HL-60 (cell line): ENCODE measurements around the gene TRIM72.
A peak's percentile ranks its signal among the peaks of the same experiment; 100 is the strongest.

Experiments
- DNase-seq, 2 experiments: peaks; one replicate each; pipeline ENCODE4 v3.0.0-alpha.2; 2010 to 2020; ENCODE audit warnings: low read depth in 1 of 2, low spot score in 1 of 2
- H3K27ac ChIP-seq: fragments of 250-450 bp; sonication (Bioruptor Pico); replicated peaks from 2 replicates; pipeline ENCODE4 v1.5.1; 2020; ENCODE audit warnings: mild to moderate bottlenecking, moderate library complexity
- H3K27me3 ChIP-seq: fragments of 250-450 bp; sonication (Bioruptor Pico); 2 replicates; pipeline ENCODE4 v1.5.1; 2021; ENCODE audit warnings: mild to moderate bottlenecking, moderate library complexity; ENCODE audit not compliant: insufficient read depth, poor library complexity, severe bottlenecking
- H3K4me3 ChIP-seq: replicated peaks from 2 replicates; pipeline ENCODE4 v1.5.1; 2011; ENCODE audit warnings: mild to moderate bottlenecking, control low read depth, low read length; ENCODE audit not compliant: insufficient read depth
- CTCF ChIP-seq: IDR thresholded peaks from one replicate; pipeline ENCODE4 v1.5.1; 2011; ENCODE audit warnings: low read length, control low read depth, inconsistent platforms; ENCODE audit not compliant: insufficient read depth
- GABPA ChIP-seq: IDR thresholded peaks from 2 replicates; pipeline ENCODE4 v1.6.1; 2012; ENCODE audit warnings: low read depth
- POLR2AphosphoS5 ChIP-seq: IDR thresholded peaks from 2 replicates; pipeline ENCODE4 v1.6.1; 2012; ENCODE audit warnings: low read depth
- REST ChIP-seq: IDR thresholded peaks from 2 replicates; pipeline ENCODE4 v1.6.1; 2012; ENCODE audit warnings: low read depth; ENCODE audit not compliant: insufficient replicate concordance
- SPI1 ChIP-seq: IDR thresholded peaks from 2 replicates; pipeline ENCODE4 v1.6.1; 2012; ENCODE audit warnings: low read depth, mild to moderate bottlenecking, borderline replicate concordance

Gene TRIM72

DNA sequence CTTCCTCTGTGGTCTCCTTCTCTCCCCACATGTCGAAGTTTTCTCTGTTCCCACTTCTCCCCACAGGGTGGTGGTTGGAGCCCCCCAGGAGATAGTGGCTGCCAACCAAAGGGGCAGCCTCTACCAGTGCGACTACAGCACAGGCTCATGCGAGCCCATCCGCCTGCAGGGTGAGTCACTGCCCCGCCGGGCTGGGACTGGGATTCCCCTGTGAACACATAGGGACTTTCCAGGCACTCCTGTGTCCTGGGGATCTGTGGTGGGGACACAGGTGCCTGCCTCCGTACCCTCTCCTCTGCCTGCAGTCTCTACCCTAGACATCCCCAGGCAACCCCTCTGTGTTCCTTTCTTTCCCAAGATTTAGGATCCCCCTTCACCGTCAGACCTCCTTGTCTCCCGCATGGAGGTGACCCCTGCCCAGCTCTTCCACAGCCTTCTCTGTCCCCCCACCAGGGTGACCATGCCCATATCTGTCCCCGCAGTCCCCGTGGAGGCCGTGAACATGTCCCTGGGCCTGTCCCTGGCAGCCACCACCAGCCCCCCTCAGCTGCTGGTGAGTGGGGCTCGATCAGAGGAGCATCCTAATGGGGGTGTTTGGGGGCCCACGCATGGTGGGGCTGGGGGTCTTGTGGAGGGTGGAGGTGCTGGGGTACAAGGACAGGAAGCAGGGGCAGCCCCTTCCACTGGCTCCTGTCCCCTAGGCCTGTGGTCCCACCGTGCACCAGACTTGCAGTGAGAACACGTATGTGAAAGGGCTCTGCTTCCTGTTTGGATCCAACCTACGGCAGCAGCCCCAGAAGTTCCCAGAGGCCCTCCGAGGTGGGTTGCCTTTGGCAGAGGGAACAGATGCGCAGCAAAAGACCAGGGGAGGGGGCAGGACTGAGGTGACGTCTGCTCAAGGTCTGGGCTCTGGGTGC is 51.7 kb downstream of the TRIM72 start:
- Histone ChIP-seq H3K27me3 (no peaks in the 10 kb centered on the region), H3K27ac (no peak overlapping the region), H3K4me3 (no peak overlapping the region)
- no peak for DNase-seq
- no peak for TF ChIP-seq POLR2AphosphoS5
- TF ChIP-seq REST = no peak
- TF ChIP-seq GABPA = no peak
- no peak for TF ChIP-seq CTCF
- no peak for TF ChIP-seq SPI1

DNA sequence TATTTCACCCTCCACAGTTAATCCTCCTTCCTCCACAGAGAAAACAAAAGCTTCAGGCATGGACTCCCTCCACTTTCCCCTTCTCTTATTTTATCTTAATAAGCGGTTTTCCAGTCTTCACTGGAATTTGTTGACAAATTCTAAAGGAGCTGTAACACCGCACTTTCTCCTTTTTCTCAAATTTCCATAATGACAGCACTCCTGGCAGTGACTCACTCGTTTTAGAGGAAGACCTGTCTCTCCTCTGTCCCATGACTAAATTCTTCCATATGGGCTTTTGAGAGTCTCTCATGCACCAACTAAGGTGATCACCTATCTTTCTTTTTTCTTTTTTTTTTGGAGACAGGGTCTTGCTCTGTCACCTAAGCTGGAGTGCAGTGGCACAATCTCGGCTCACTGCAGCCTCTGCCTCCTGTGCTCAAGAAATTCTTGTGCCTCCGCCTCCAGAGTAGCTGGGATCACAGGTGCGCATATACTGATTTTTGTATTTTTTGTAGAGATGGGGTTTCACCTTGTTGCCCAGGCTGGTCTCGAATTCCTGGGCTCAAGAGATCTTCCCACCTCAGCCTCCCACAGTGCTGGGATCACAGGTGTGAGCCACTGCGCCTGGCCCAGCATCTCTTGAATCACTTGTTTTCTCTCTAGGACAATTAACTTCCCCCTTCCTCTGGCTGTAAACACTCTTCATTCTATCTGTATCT is 53.6 kb downstream of the TRIM72 start:
- no peak for DNase-seq
- H3K27me3 ChIP-seq = no peaks in the 10 kb centered on the region
- TF ChIP-seq CTCF (no peak), POLR2AphosphoS5 (no peak), SPI1 (no peak), REST (no peak), GABPA (no peak)
- no peak overlapping the region for H3K4me3 ChIP-seq
- no peak overlapping the region for H3K27ac ChIP-seq

DNA sequence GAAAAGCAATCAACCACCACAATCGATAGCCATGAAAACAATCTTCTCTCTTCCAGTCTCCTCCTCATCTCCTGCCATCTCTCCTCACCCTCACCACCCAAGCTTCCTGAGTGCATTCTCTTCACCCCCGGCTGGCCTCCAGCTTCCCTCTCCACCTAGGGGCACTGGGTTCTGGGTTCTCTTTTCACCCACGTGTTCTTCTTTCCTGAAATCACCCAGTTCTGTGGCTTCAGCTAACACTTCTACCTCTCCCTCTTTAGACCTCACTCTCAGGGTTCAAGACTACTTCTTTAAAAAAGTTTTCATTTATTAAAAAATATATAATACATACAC is 54.1 kb downstream of the TRIM72 start:
- H3K27me3 ChIP-seq = no peaks in the 10 kb centered on the region
- TF ChIP-seq SPI1 (no peak), CTCF (no peak), REST (no peak), POLR2AphosphoS5 (no peak), GABPA (no peak)

More for the DNA sequence above, 54.1 kb downstream of the TRIM72 start:
- peak in 1 of 2 experiments; percentile 11 for DNase-seq
- Histone ChIP-seq H3K4me3 (no peak overlapping the region), H3K27ac (no peak overlapping the region)
